Ishikawa (cell line): ENCODE data around the gene CDH13.

Source experiments
- CREB1 ChIP-seq: IDR thresholded peaks from 2 replicates; pipeline ENCODE4 v1.6.1; 2012; ENCODE audit warnings: low read depth
- EGR1 ChIP-seq: IDR thresholded peaks from 2 replicates; pipeline ENCODE4 v1.6.1; 2012
- EP300 ChIP-seq: IDR thresholded peaks from 2 replicates; pipeline ENCODE4 v1.6.1; 2012; ENCODE audit warnings: borderline replicate concordance
- FOXM1 ChIP-seq: IDR thresholded peaks from 2 replicates; pipeline ENCODE4 v1.6.1; 2012; ENCODE audit warnings: low read depth, borderline replicate concordance
- MAX ChIP-seq: IDR thresholded peaks from 2 replicates; pipeline ENCODE4 v1.6.1; 2012
- NFIC ChIP-seq: IDR thresholded peaks from 2 replicates; pipeline ENCODE4 v1.6.1; 2012
- RAD21 ChIP-seq: IDR thresholded peaks from 2 replicates; pipeline ENCODE4 v1.6.1; 2012; ENCODE audit warnings: low read depth
- REST ChIP-seq: IDR thresholded peaks from 2 replicates; pipeline ENCODE4 v1.6.1; 2012; ENCODE audit warnings: low read depth, mild to moderate bottlenecking
- TAF1 ChIP-seq: IDR thresholded peaks from 2 replicates; pipeline ENCODE4 v1.6.1; 2012; ENCODE audit warnings: low read depth, mild to moderate bottlenecking
- TCF12 ChIP-seq: IDR thresholded peaks from 2 replicates; pipeline ENCODE4 v1.6.1; 2012; ENCODE audit warnings: low read depth
- TEAD4 ChIP-seq: IDR thresholded peaks from 2 replicates; pipeline ENCODE4 v1.6.1; 2012
- USF1 ChIP-seq: IDR thresholded peaks from 2 replicates; pipeline ENCODE4 v1.6.1; 2012
- YY1 ChIP-seq: IDR thresholded peaks from 2 replicates; pipeline ENCODE4 v1.6.1; 2012; ENCODE audit warnings: low read depth
- ZBTB7A ChIP-seq: IDR thresholded peaks from 2 replicates; pipeline ENCODE4 v1.6.1; 2012; ENCODE audit warnings: low read depth

- no peak for TF ChIP-seq REST
- TF ChIP-seq CREB1 = no peak
- no peak for TF ChIP-seq RAD21
- TF ChIP-seq MAX = no peak
- no peak for TF ChIP-seq FOXM1
- no peak for TF ChIP-seq YY1
- no peak for TF ChIP-seq USF1
- TF ChIP-seq TAF1 = no peak
- no peak for TF ChIP-seq EP300
- no peak for TF ChIP-seq EGR1
- no peak for TF ChIP-seq ZBTB7A
- no peak for TF ChIP-seq TEAD4
- no peak for TF ChIP-seq NFIC
- no peak for TF ChIP-seq TCF12
These were observed 903.5 kb downstream of the CDH13 start for GRCh38 chr16:83530293-83530692.
